SU-DHL-6 (cell line): ENCODE measurements around the gene DYRK1B.

Experiments
- CTCF ChIP-seq: fragments of 200-600 bp; sonication (generic); IDR thresholded peaks from one replicate; pipeline ENCODE4 v1.5.1; 2017; ENCODE audit warnings: antibody characterized with exemption, mild to moderate bottlenecking, low read length, moderate library complexity; ENCODE audit not compliant: insufficient read depth, poor library complexity, severe bottlenecking
- EZH2phosphoT487 ChIP-seq: fragments of 200-600 bp; sonication (generic), shearing (Covaris generic); conservative IDR thresholded peaks from 2 replicates; pipeline ENCODE4 v1.6.1; 2018; ENCODE audit warnings: mild to moderate bottlenecking, antibody characterized with exemption, low read length, moderate library complexity, mixed read lengths

- TF ChIP-seq CTCF (no peak), EZH2phosphoT487 (no peak)
These were observed 7.1 kb upstream of the DYRK1B start for GRCh38 chr19:39841041-39841440.
